Endothelial cell of coronary artery (primary cell): ENCODE measurements around the gene RPF1. TPM values are rescaled to one million over a fixed set of nuclear protein-coding genes. Genes with fewer than 3 reads are reported as not detected.

ENCODE experiments used
- total RNA-seq: library from RNA; depleted of rRNA; stranded (reverse); fragments of >200 nt; gene quantifications from 2 replicates; pipeline ENCODE4 v1.2.3, GENCODE V29; 2014

RPF1 gene
- 31.7 and 31.8 TPM in 2 replicates for total RNA-seq

GRCh38 chr1:84478876-84479868, at the start of gene RPF1:
RPF1 (plus strand) TSS chr1:84479266; CDS start chr1:84479282, 16 bp downstream.

GRCh38 chr1:84506002-84506728, 27.1 kb downstream of the RPF1 start, which contains the start of the genes GNG5 and SPATA1:
GNG5 (minus strand) TSS chr1:84506581; CDS start chr1:84506091, 490 bp downstream.
SPATA1 (plus strand) TSS chr1:84506386; CDS start chr1:84516360, 9,974 bp downstream.

Other genes starting within 250 kb of the RPF1 start
- gene SAMD13, start 177.6 kb upstream of the RPF1 start, total RNA-seq: 1.7 TPM in 2 replicates
- not detected in 2 replicates for gene DNASE2B, start 80.8 kb upstream of the RPF1 start, total RNA-seq
- gene SPATA1, start 27.1 kb downstream of the RPF1 start, total RNA-seq: 0.45 and 1.0 TPM in 2 replicates
- gene GNG5, start 27.3 kb downstream of the RPF1 start, total RNA-seq: 12.0 and 16.1 TPM in 2 replicates
- gene CTBS, start 95.2 kb downstream of the RPF1 start, total RNA-seq: 3.0 and 5.2 TPM in 2 replicates
- gene SSX2IP, start 211.2 kb downstream of the RPF1 start, total RNA-seq: 4.0 and 6.8 TPM in 2 replicates